HepG2 (cell line): Measurements from ENCODE around the gene KCNJ5. TPM values are rescaled to one million over a fixed set of nuclear protein-coding genes. Genes with fewer than 3 reads are reported as not detected.

Source experiments
- ATAC-seq: fragments of 200-7000 bp; cut with Tn5 transposase; 3 replicates; pipeline ENCODE4 v1.9.1; 2020; ENCODE audit warnings: mild to moderate bottlenecking, moderate library complexity
- Bru-seq: library from RNA; stranded (reverse); fragments of 400-500 nt; gene quantifications from one replicate; lab custom pipeline; 2021; lab: Mats Ljungman, UMichigan
- BruChase-seq, 2 experiments: library from RNA; stranded (reverse); fragments of 400-500 nt; gene quantifications; one replicate each; lab custom pipeline; 2021; lab: Mats Ljungman, UMichigan
- BruUV-seq: library from RNA; stranded (reverse); fragments of 400-500 nt; replicated peaks from 2 replicates; lab custom pipeline; 2021; lab: Mats Ljungman, UMichigan
- CTCF ChIA-PET: fragments of 300-600 bp; formaldehyde crosslinking; extraction: SDS; loops from one replicate; lab custom pipeline; 2021; ENCODE audit warnings: low total read pairs, inconsistent platforms, low intra/inter-chr PET ratio; lab: Yijun Ruan, JAX
- POLR2A ChIA-PET: fragments of 350-600 bp; sonication (Branson Sonifier 250); formaldehyde crosslinking; loops from one replicate; lab custom pipeline; 2020; ENCODE audit warnings: antibody characterized with exemption, inconsistent platforms; lab: Yijun Ruan, JAX
- DNase-seq: peaks from one replicate; pipeline ENCODE4 v3.0.0-alpha.2; 2015; ENCODE audit warnings: low spot score
- FAIRE-seq: peaks from 3 replicates; lab custom pipeline; 2011; peaks lifted over from hg19 to GRCh38; lab: Jason Lieb, UNC
- H2AFZ ChIP-seq: one replicate; pipeline ENCODE4 v1.6.1; 2011; ENCODE audit warnings: low read length, inconsistent platforms
- H3K27ac ChIP-seq: fragments of 300-600 bp; 3 replicates; pipeline ENCODE4 v1.8.0; 2011; ENCODE audit warnings: mixed run types, mild to moderate bottlenecking, mixed read lengths, low read length, inconsistent platforms; ENCODE audit not compliant: insufficient read depth; ENCODE audit errors: extremely low read length
- H3K27me3 ChIP-seq, 2 experiments: fragments of 200-600 bp in 1 of 2; 2 replicates in 1 of 2; 3 replicates in 1 of 2; pipeline versions ENCODE4 v1.6.0 to v1.8.0; 2011; ENCODE audit warnings: low read length in 2 of 2, mild to moderate bottlenecking in 2 of 2, moderate library complexity in 2 of 2, inconsistent platforms in 1 of 2; ENCODE audit not compliant: insufficient read depth in 2 of 2, control insufficient read depth in 1 of 2
- H3K36me3 ChIP-seq, 2 experiments: fragments of 200-600 bp in 1 of 2; replicated peaks in 1 of 2; 2 replicates in 1 of 2; 3 replicates in 1 of 2; pipeline versions ENCODE4 v1.5.1 to v1.8.0; 2011; ENCODE audit warnings: low read length in 2 of 2, inconsistent platforms in 1 of 2; ENCODE audit not compliant: insufficient read depth in 2 of 2, control insufficient read depth in 1 of 2
- H3K4me1 ChIP-seq: 2 replicates; pipeline ENCODE4 v1.5.1; 2012; ENCODE audit warnings: low read length, inconsistent platforms; ENCODE audit not compliant: insufficient read depth
- H3K4me2 ChIP-seq: 2 replicates; pipeline ENCODE4 v1.6.0; 2011; ENCODE audit warnings: low read depth, low read length, inconsistent platforms
- H3K4me3 ChIP-seq, 3 experiments: fragments of 200-600 bp in 1 of 3; sonication (generic), shearing (Covaris generic) in 1 of 3; replicated peaks in 1 of 3; 2 replicates each; pipeline ENCODE4 v1.5.1; 2011 to 2016; ENCODE audit warnings: low read length in 3 of 3, inconsistent platforms in 2 of 3, low read depth in 2 of 3, mild to moderate bottlenecking in 2 of 3, control low read depth in 1 of 3, mixed read lengths in 1 of 3; ENCODE audit not compliant: insufficient read depth in 1 of 3
- H3K79me2 ChIP-seq: one replicate; pipeline ENCODE4 v1.6.1; 2011; ENCODE audit warnings: low read length, inconsistent platforms; ENCODE audit not compliant: insufficient read depth
- H3K9ac ChIP-seq: 2 replicates; pipeline ENCODE4 v1.6.0; 2011; ENCODE audit warnings: mild to moderate bottlenecking, low read depth, low read length, inconsistent platforms; ENCODE audit not compliant: insufficient read depth
- H3K9me3 ChIP-seq: 2 replicates; pipeline ENCODE4 v1.5.1; 2012; ENCODE audit warnings: mild to moderate bottlenecking, low read length
- H4K20me1 ChIP-seq: 2 replicates; pipeline ENCODE4 v1.6.0; 2011; ENCODE audit warnings: inconsistent platforms, mild to moderate bottlenecking, low read length, moderate library complexity; ENCODE audit not compliant: insufficient read depth
- ATF7-NPFF ChIP-seq: sonication (generic); formaldehyde crosslinking; IDR thresholded peaks from 2 replicates; pipeline ENCODE4 v1.8.1; 2023; ENCODE audit warnings: mild to moderate bottlenecking, low read depth, missing genetic modification reagents, moderate library complexity
- CC2D1A ChIP-seq: sonication (generic); formaldehyde crosslinking; IDR thresholded peaks from 2 replicates; pipeline ENCODE4 v1.8.1; 2023; ENCODE audit warnings: mild to moderate bottlenecking, missing genetic modification reagents
- CREB1 ChIP-seq, 2 experiments: fragments of 450-650 bp in 1 of 2; IDR thresholded peaks; 2 replicates each; pipeline ENCODE4 v1.6.1; 2016 to 2017; ENCODE audit warnings: control low read depth in 1 of 2, mild to moderate bottlenecking in 1 of 2, missing compliant biosample characterization in 1 of 2, missing genetic modification characterization in 1 of 2
- HNRNPLL ChIP-seq: fragments of 200-400 bp; formaldehyde crosslinking; IDR thresholded peaks from 2 replicates; pipeline ENCODE4 v1.6.1; 2017; ENCODE audit warnings: mild to moderate bottlenecking, low read depth, low read length; ENCODE audit not compliant: poor library complexity, severe bottlenecking
- KDM2A ChIP-seq: sonication (generic); formaldehyde crosslinking; IDR thresholded peaks from 2 replicates; pipeline ENCODE4 v1.4.0; 2020; ENCODE audit warnings: low read depth, missing genetic modification reagents, borderline replicate concordance
- KDM5A ChIP-seq: fragments of 200-600 bp; sonication (generic); IDR thresholded peaks from 2 replicates; pipeline ENCODE4 v1.7.0; 2018; ENCODE audit warnings: antibody characterized with exemption, mild to moderate bottlenecking, low read length, borderline replicate concordance
- RBAK ChIP-seq: sonication (generic); formaldehyde crosslinking; IDR thresholded peaks from 2 replicates; pipeline ENCODE4 v1.5.1; 2020; ENCODE audit warnings: mild to moderate bottlenecking, missing genetic modification reagents
- SAP130 ChIP-seq: IDR thresholded peaks from 2 replicates; pipeline ENCODE4 v1.6.1; 2016; ENCODE audit warnings: low read depth
- SP140L ChIP-seq: sonication (generic); formaldehyde crosslinking; IDR thresholded peaks from 2 replicates; pipeline ENCODE4 v1.4.0; 2020; ENCODE audit warnings: missing genetic modification reagents, borderline replicate concordance
- TAF1 ChIP-seq: sonication (generic); formaldehyde crosslinking; IDR thresholded peaks from 2 replicates; pipeline ENCODE4 v1.4.0; 2020; ENCODE audit warnings: missing genetic modification reagents
- ZFP1 ChIP-seq: IDR thresholded peaks from 2 replicates; pipeline ENCODE4 v1.6.1; 2016
- ZNF329 ChIP-seq: sonication (generic); formaldehyde crosslinking; IDR thresholded peaks from 2 replicates; pipeline ENCODE4 v1.9.0; 2021; ENCODE audit warnings: low read depth, mild to moderate bottlenecking, missing genetic modification reagents
- ZNF547 ChIP-seq: sonication (generic); formaldehyde crosslinking; IDR thresholded peaks from 2 replicates; pipeline ENCODE4 v1.5.1; 2020; ENCODE audit warnings: mild to moderate bottlenecking, missing genetic modification reagents
- ZNF776 ChIP-seq: sonication (generic); formaldehyde crosslinking; IDR thresholded peaks from 2 replicates; pipeline ENCODE4 v1.4.0; 2020; ENCODE audit warnings: mild to moderate bottlenecking, missing genetic modification reagents
- ZNF777 ChIP-seq: sonication (generic); formaldehyde crosslinking; IDR thresholded peaks from 2 replicates; pipeline ENCODE4 v1.4.0; 2020; ENCODE audit warnings: missing genetic modification reagents
- ZNF891 ChIP-seq: sonication (generic); formaldehyde crosslinking; IDR thresholded peaks from 2 replicates; pipeline ENCODE4 v1.5.0; 2020; ENCODE audit warnings: mild to moderate bottlenecking, missing genetic modification reagents
- WGBS: methylation state at CpG from one replicate; pipeline ENCODE4 v1.1.6; 2017; ENCODE audit warnings: low lambda C conversion rate; 5-methylcytosine and 5-hydroxymethylcytosine counted together
- in situ Hi-C: cut with HindIII; loops from 2 replicates; pipeline ENCODE4 v1.10.0; 2017; ENCODE audit warnings: low pct_unique_long_range_greater_than_20kb; ENCODE audit not compliant: extremely low pct_ligation_motif_present
- intact Hi-C: fragments of 100-400 bp; cut with micrococcal nuclease; formaldehyde crosslinking; loops from one replicate; pipeline ENCODE4 v1.10.0; 2022; ENCODE audit not compliant: unreplicated experiment
- long read RNA-seq, 2 experiments: library from RNA in 1 of 2; library from polyadenylated mRNA in 1 of 2; stranded (forward) in 1 of 2; unstranded in 1 of 2; transcript quantifications; one replicate each; pipeline ENCODE4 v2.0.0, GENCODE V29; 2019 to 2022
- polyA minus RNA-seq, 3 experiments: library from RNA; depleted of rRNA, polyadenylated mRNA; stranded (reverse); fragments of >200 nt; gene quantifications; 2 replicates each; pipeline ENCODE4 v1.2.3, GENCODE V29; 2011; ENCODE audit warnings: low replicate concordance in 1 of 3
- polyA plus RNA-seq, 8 experiments: library from polyadenylated mRNA; depleted of rRNA in 3 of 8; stranded (reverse) in 7 of 8; unstranded in 1 of 8; fragments of >200 nt; fragmentation: Illumina TruSeq in 4 of 8; extraction: Trizol in 4 of 8; gene quantifications; 2 replicates each; pipeline versions ENCODE4 v1.2.1 to v1.2.3, GENCODE V29; 2011 to 2016; ENCODE audit warnings: low read depth in 4 of 8, missing spikeins in 1 of 8, mixed read lengths in 1 of 8; ENCODE audit not compliant: insufficient read depth in 1 of 8
- total RNA-seq, 5 experiments: library from RNA; depleted of rRNA; stranded (reverse); fragments of >200 nt; fragmentation: Illumina TruSeq; extraction: Trizol; gene quantifications; 2 replicates each; pipeline ENCODE4 v1.2.3, GENCODE V29; 2016; ENCODE audit warnings: low read depth in 1 of 5
- TF ChIP-seq, protein P1 (sequence below): sonication (generic); formaldehyde crosslinking; IDR thresholded peaks from 2 replicates; pipeline ENCODE4 v1.4.0; 2020; ENCODE audit warnings: missing genetic modification reagents
- TF ChIP-seq, protein P2 (sequence below): sonication (generic); formaldehyde crosslinking; IDR thresholded peaks from 2 replicates; pipeline ENCODE4 v1.5.0; 2020; ENCODE audit warnings: missing genetic modification reagents

KCNJ5 gene
- total RNA-seq (2016; rRNA removed; fragmentation: Illumina TruSeq; extraction: Trizol), result not detected in 2 replicates
- not detected in 2 replicates for total RNA-seq (2016; cell fraction: cytosol; rRNA removed; fragmentation: Illumina TruSeq; extraction: Trizol; ENCODE audit: low read depth)
- total RNA-seq (2016; cell fraction: insoluble cytoplasmic fraction; rRNA removed; fragmentation: Illumina TruSeq; extraction: Trizol), result not detected in 2 replicates
- total RNA-seq (2016; cell fraction: membrane; rRNA removed; fragmentation: Illumina TruSeq; extraction: Trizol), result not detected in 2 replicates
- not detected in 2 replicates for total RNA-seq (2016; cell fraction: nucleus; rRNA removed; fragmentation: Illumina TruSeq; extraction: Trizol)
- not detected in 2 replicates for polyA plus RNA-seq (2011; rRNA removed)
- not detected in 2 replicates for polyA plus RNA-seq (2011; cell fraction: cytosol; rRNA removed)
- not detected in 2 replicates for polyA plus RNA-seq (2011; cell fraction: nucleus; rRNA removed)
- polyA plus RNA-seq (2012), result not detected in 2 replicates
- not detected in 2 replicates for polyA plus RNA-seq (2016; cell fraction: cytosol; fragmentation: Illumina TruSeq; extraction: Trizol; ENCODE audit: low read depth)
- polyA plus RNA-seq (2016; cell fraction: insoluble cytoplasmic fraction; fragmentation: Illumina TruSeq; extraction: Trizol; ENCODE audit: low read depth), result not detected in 2 replicates
- not detected in 2 replicates for polyA plus RNA-seq (2016; cell fraction: membrane; fragmentation: Illumina TruSeq; extraction: Trizol; ENCODE audit: low read depth)
- not detected in 2 replicates for polyA plus RNA-seq (2016; cell fraction: nucleus; fragmentation: Illumina TruSeq; extraction: Trizol; ENCODE audit: insufficient read depth, low read depth)
- not detected in 2 replicates for polyA minus RNA-seq (2011; rRNA and poly(A)+ RNA removed; ENCODE audit: low replicate concordance)
- not detected in 2 replicates for polyA minus RNA-seq (2011; cell fraction: cytosol; rRNA and poly(A)+ RNA removed)
- polyA minus RNA-seq (2011; cell fraction: nucleus; rRNA and poly(A)+ RNA removed), result not detected in 2 replicates
- percentile 7 among the genes with signal in this experiment for Bru-seq, nascent RNA
- not detected for BruChase-seq, experiment 1, labeled RNA remaining after a 6-hour chase
- BruChase-seq, experiment 2, labeled RNA remaining after a 2-hour chase, result percentile 4 among the genes with signal in this experiment
- long read RNA-seq, experiment 1, result 0 reads
- long read RNA-seq, experiment 2, result 0 reads

DNA sequence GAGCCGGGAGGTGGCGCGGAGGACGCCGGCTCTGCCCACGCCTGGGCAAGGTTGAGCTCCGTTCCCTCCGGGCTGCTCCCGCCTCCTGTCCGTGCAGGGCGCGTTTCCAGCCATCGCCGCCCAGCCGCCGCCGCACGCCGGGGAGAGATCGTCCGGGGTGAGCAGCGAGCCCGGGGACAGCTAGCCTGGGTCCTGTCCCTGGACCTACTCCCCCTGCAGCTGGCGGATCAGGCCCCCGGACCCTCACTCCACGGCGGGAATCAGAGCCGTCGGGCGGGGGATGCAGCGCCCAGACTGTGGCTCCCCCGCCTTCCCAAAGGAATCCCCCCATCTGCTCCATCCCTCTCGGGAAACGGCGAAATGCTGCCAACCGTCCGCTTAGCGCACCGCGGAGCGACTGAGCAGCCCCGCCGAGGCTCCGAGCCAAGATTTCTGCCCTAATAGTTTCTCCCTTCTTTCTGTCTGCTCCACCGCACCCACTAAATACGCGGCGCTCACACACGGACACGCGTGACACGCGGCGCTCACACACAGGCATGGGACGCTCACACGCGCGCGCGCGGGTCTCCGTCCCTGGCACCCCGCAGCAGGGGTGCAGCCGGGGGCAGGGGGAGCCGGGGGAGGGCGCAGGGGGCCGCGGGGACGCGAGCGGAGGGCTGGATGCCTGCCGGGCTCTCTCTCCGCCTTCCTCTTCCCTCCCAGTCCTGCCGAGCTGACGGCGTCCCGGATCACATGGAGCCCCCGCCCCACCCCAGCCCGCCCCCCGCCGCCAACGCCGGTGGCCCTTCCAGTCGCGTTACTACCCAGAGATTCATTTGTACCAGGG, at the start of gene KCNJ5:
Gene KCNJ5, plus strand, starts transcription at position 814 of the 826 bp plus-strand sequence. CDS start 19,918 bp downstream, outside the sequence.
- ChIA-PET CTCF (no interaction called here), POLR2A (no interaction called here)
- Histone ChIP-seq H3K36me3 (no peaks in the 10 kb centered on the region), H3K9me3 (no peaks in the 10 kb centered on the region), H3K79me2 (no peaks in the 10 kb centered on the region), H3K27ac (no peak within 1 kb of the TSS), H3K4me1 (peaks cover 24% of the 10 kb centered on the region), H3K27me3 (peaks cover 11 to 65% of the 10 kb centered on the region in 2 experiments), H3K9ac (no peak within 1 kb of the TSS), H2AFZ (no peak within 1 kb of the TSS), H4K20me1 (no peaks in the 10 kb centered on the region), H3K4me2 (peak within 1 kb of the TSS; percentile 60), H3K4me3 (peak within 1 kb of the TSS in 1 of 3 experiments; percentile 54; a peak in 2 of 6 replicates)
- WGBS, result 7% methylated on average over 12 of the region's 85 CpGs
- no peak for FAIRE-seq
- DNase-seq, result no peak
- ATAC-seq, result peak; percentile 77
- in situ Hi-C loops, result loop anchor here (25.0 kb wide), 1 partner anchor 797 kb away; no protein-coding TSS in a partner anchor
- intact Hi-C loops, result no loop called here
- no TSS peak for BruUV-seq
- TF ChIP-seq RBAK, result no peak
- TF ChIP-seq ZNF776 (CRISPR knock-in tag), result no peak
- TF ChIP-seq KDM2A, result 0 out of 2 replicates have a peak, but pooled peaks have one; percentile 44
- no peak for TF ChIP-seq CREB1 (IDR thresholded peaks at IDR 0.05)
- no peak for TF ChIP-seq CREB1 (CRISPR knock-in tag; IDR thresholded peaks at IDR 0.05)
- no peak for TF ChIP-seq ZNF891 (CRISPR knock-in tag)
- peak; percentile 57 for TF ChIP-seq ZNF777 (CRISPR knock-in tag)
- no peak for TF ChIP-seq SAP130 (CRISPR knock-in tag)
- TF ChIP-seq KDM5A, result no peak
- TF ChIP-seq SP140L (CRISPR knock-in tag), result no peak
- no peak for TF ChIP-seq CC2D1A (CRISPR knock-in tag)
- TF ChIP-seq, protein P1, sequence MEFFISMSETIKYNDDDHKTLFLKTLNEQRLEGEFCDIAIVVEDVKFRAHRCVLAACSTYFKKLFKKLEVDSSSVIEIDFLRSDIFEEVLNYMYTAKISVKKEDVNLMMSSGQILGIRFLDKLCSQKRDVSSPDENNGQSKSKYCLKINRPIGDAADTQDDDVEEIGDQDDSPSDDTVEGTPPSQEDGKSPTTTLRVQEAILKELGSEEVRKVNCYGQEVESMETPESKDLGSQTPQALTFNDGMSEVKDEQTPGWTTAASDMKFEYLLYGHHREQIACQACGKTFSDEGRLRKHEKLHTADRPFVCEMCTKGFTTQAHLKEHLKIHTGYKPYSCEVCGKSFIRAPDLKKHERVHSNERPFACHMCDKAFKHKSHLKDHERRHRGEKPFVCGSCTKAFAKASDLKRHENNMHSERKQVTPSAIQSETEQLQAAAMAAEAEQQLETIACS (CRISPR knock-in tag), result no peak
- TF ChIP-seq, protein P2, sequence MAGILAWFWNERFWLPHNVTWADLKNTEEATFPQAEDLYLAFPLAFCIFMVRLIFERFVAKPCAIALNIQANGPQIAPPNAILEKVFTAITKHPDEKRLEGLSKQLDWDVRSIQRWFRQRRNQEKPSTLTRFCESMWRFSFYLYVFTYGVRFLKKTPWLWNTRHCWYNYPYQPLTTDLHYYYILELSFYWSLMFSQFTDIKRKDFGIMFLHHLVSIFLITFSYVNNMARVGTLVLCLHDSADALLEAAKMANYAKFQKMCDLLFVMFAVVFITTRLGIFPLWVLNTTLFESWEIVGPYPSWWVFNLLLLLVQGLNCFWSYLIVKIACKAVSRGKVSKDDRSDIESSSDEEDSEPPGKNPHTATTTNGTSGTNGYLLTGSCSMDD (CRISPR knock-in tag), result no peak
- peak; percentile 45 for TF ChIP-seq HNRNPLL
- no peak for TF ChIP-seq ZFP1
- no peak for TF ChIP-seq ZNF547 (CRISPR knock-in tag)
- TF ChIP-seq ZNF329 (CRISPR knock-in tag), result 0 out of 2 replicates have a peak, but pooled peaks have one; percentile 50
- no peak for TF ChIP-seq ATF7-NPFF (CRISPR knock-in tag)
- TF ChIP-seq TAF1 (CRISPR knock-in tag), result no peak
